Measurements from ENCODE around the gene DPP3. TPM values are rescaled to one million over a fixed set of nuclear protein-coding genes. Genes with fewer than 3 reads are reported as not detected.

Gene DPP3
- total and polyA plus RNA-seq, 2 donors (not counting 1 experiment from before 2014, with no cell fraction given): 21.5 to 40.6 TPM

DNA sequence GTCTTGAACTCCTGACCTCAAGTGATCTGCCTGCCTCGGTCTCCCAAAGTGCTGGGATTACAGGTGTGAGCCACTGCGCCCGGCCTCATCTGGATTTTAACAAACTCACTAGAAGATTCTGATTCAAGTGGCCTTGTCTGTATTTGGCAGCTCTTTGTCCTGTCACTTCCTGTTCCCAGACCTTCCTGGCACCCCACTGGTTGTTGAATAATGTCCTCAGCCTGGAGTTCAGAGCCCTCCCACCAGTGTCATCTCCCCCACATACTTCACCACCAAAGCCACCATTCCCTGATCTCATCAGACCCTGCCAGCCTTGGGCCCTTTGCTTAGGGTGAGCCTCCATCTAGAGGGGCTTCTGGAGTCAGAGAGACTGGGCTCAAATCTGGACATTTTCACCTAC is 10.2 kb upstream of the DPP3 start:
- Histone ChIP-seq H3K9ac (ENCODE audit: low read length) (no peak overlapping the region), H3K4me1 (ENCODE audit: control insufficient read depth in 2 of 2, insufficient read depth in 2 of 2, low read length in 2 of 2) (peaks cover 23 to 24% of the 10 kb centered on the region in 2 donors), H3K79me2 (ENCODE audit: control insufficient read depth, insufficient read depth, low read length) (peaks cover 4% of the 10 kb centered on the region), H3K27me3 (replicated peaks in 1 of 4; ENCODE audit: control extremely low read depth in 1 of 4, control insufficient read depth in 3 of 4, insufficient read depth in 4 of 4, low read length in 3 of 4) (no peaks in the 10 kb centered on the region), H3K36me3 (replicated peaks in 1 of 2; ENCODE audit: control extremely low read depth in 1 of 2, control insufficient read depth in 1 of 2, extremely low read depth in 1 of 2, insufficient read depth in 2 of 2, low read length in 1 of 2) (no peaks in the 10 kb centered on the region), H3K4me2 (replicated peaks; ENCODE audit: low read depth, low read length, poor library complexity, severe bottlenecking) (no peak overlapping the region), H4K20me1 (ENCODE audit: control insufficient read depth, insufficient read depth, low read length, poor library complexity, severe bottlenecking) (no peaks in the 10 kb centered on the region), H3K27ac (ENCODE audit: low read length in 2 of 2) (no peak overlapping the region), H2AFZ (ENCODE audit: insufficient read depth, low read depth, low read length, poor library complexity, severe bottlenecking) (no peak overlapping the region), H3K4me3 (ENCODE audit: control extremely low read depth in 1 of 5, extremely low read depth in 1 of 5, insufficient read depth in 1 of 5, low read depth in 2 of 5, low read length in 4 of 5) (no peak overlapping the region), H3K9me3 (ENCODE audit: control extremely low read depth in 1 of 3, control insufficient read depth in 2 of 3, insufficient read depth in 1 of 3, low read length in 2 of 3) (no peaks in the 10 kb centered on the region)
- no peak for DNase-seq
- 93% methylated on average over 3 of the region's 3 CpGs for WGBS (ENCODE audit: insufficient coverage)
- Mint-ChIP-seq H3K9me3 (ENCODE audit: insufficient read depth) (no peaks in the 10 kb centered on the region), H3K27ac (no peak overlapping the region), H3K4me1 (peaks cover 25% of the 10 kb centered on the region), H3K27me3 (no peaks in the 10 kb centered on the region), H3K4me3 (no peak overlapping the region)
- intact Hi-C loops (cut with micrococcal nuclease): no loop called here
- ChIA-PET POLR2A (interaction anchor here (0.7 kb wide), 1 partner anchor 72 kb away, joined by 3 read pairs; no protein-coding TSS in a partner anchor), CTCF (interaction anchor here (5.8 kb wide), 1 partner anchor 9 kb away, joined by 41 read pairs; the partner anchor contains the start of gene DPP3)
- TF ChIP-seq EZH2 (IDR thresholded peaks at IDR 0.05; ENCODE audit: borderline replicate concordance, insufficient read depth, low read depth, low read length, poor library complexity, severe bottlenecking): no peak
- TF ChIP-seq, protein P1, sequence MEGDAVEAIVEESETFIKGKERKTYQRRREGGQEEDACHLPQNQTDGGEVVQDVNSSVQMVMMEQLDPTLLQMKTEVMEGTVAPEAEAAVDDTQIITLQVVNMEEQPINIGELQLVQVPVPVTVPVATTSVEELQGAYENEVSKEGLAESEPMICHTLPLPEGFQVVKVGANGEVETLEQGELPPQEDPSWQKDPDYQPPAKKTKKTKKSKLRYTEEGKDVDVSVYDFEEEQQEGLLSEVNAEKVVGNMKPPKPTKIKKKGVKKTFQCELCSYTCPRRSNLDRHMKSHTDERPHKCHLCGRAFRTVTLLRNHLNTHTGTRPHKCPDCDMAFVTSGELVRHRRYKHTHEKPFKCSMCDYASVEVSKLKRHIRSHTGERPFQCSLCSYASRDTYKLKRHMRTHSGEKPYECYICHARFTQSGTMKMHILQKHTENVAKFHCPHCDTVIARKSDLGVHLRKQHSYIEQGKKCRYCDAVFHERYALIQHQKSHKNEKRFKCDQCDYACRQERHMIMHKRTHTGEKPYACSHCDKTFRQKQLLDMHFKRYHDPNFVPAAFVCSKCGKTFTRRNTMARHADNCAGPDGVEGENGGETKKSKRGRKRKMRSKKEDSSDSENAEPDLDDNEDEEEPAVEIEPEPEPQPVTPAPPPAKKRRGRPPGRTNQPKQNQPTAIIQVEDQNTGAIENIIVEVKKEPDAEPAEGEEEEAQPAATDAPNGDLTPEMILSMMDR (IDR thresholded peaks at IDR 0.05): no peak
- no peak for ATAC-seq (ENCODE audit: low read depth)

DNA sequence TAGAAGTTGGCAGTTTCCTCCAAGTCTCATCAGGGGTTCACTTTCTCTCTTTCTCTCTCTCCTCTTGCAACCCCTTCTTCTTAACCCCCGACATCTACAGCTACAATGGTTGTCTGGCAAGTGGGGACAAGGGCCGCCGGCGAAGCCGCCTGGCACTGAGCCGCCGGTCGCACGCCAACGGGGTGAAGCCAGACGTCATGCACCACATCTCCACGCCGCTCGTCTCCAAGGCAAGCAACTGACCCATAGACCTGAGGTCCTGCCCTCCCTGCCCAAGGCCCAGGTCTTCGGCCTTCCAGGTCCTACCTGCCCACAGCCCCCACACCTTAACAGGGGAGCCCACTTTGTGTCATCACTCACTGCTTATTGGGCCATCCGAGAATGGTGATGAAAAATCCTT is 9.1 kb upstream of the DPP3 start:
- H3K9ac ChIP-seq (ENCODE audit: low read length): no peak overlapping the region
- Mint-ChIP-seq H3K27ac (no peak overlapping the region), H3K4me3 (no peak overlapping the region), H3K4me1 (peaks cover 14% of the 10 kb centered on the region), H3K9me3 (ENCODE audit: insufficient read depth) (no peaks in the 10 kb centered on the region), H3K27me3 (no peaks in the 10 kb centered on the region)
- ATAC-seq (ENCODE audit: low read depth) (no peak), DNase-seq (no peak)
- WGBS (ENCODE audit: insufficient coverage): 95% methylated on average over 12 of the region's 16 CpGs
- peaks cover 4% of the 10 kb centered on the region for H3K79me2 ChIP-seq (ENCODE audit: control insufficient read depth, insufficient read depth, low read length)
- H3K4me2 ChIP-seq (replicated peaks; ENCODE audit: low read depth, low read length, poor library complexity, severe bottlenecking): no peak overlapping the region
- H3K9me3 ChIP-seq (ENCODE audit: control extremely low read depth in 1 of 3, control insufficient read depth in 2 of 3, insufficient read depth in 1 of 3, low read length in 2 of 3): no peaks in the 10 kb centered on the region
- H3K27ac ChIP-seq (ENCODE audit: low read length in 2 of 2): no peak overlapping the region
- H3K36me3 ChIP-seq (replicated peaks in 1 of 2; ENCODE audit: control extremely low read depth in 1 of 2, control insufficient read depth in 1 of 2, extremely low read depth in 1 of 2, insufficient read depth in 2 of 2, low read length in 1 of 2): no peaks in the 10 kb centered on the region
- no peaks in the 10 kb centered on the region for H3K27me3 ChIP-seq (replicated peaks in 1 of 4; ENCODE audit: control extremely low read depth in 1 of 4, control insufficient read depth in 3 of 4, insufficient read depth in 4 of 4, low read length in 3 of 4)
- no peak overlapping the region for H3K4me3 ChIP-seq (ENCODE audit: control extremely low read depth in 1 of 5, extremely low read depth in 1 of 5, insufficient read depth in 1 of 5, low read depth in 2 of 5, low read length in 4 of 5)
- H4K20me1 ChIP-seq (ENCODE audit: control insufficient read depth, insufficient read depth, low read length, poor library complexity, severe bottlenecking): no peaks in the 10 kb centered on the region
- TF ChIP-seq EZH2 (IDR thresholded peaks at IDR 0.05; ENCODE audit: borderline replicate concordance, insufficient read depth, low read depth, low read length, poor library complexity, severe bottlenecking): no peak
- TF ChIP-seq, protein P1 (IDR thresholded peaks at IDR 0.05): no peak
- H3K4me1 ChIP-seq (ENCODE audit: control insufficient read depth in 2 of 2, insufficient read depth in 2 of 2, low read length in 2 of 2): peaks cover 12 to 13% of the 10 kb centered on the region in 2 donors
- CTCF ChIA-PET: interaction anchor here (0.7 to 5.8 kb wide), 3 partner anchors 8 to 70 kb away, joined by 3 to 41 read pairs (median 4); partner anchors contain the start of gene DPP3
- no peak overlapping the region for H2AFZ ChIP-seq (ENCODE audit: insufficient read depth, low read depth, low read length, poor library complexity, severe bottlenecking)
- POLR2A ChIA-PET: interaction anchor here (0.6 kb wide), 1 partner anchor 274 kb away, joined by 4 read pairs; no protein-coding TSS in a partner anchor
- intact Hi-C loops (cut with micrococcal nuclease): no loop called here

Data from B cell (primary cell).